ENCODE data around the gene HEXIM2. TPM values are rescaled to one million over a fixed set of nuclear protein-coding genes. Genes with fewer than 3 reads are reported as not detected.

Gene HEXIM2
- total RNA-seq, 1 experiment from 2014 or later = 12.5 TPM

- no peak for DNase-seq
- Mint-ChIP-seq H3K27me3 (ENCODE audit: low read depth) (no peaks in the 10 kb centered on the region; the same call in 1 of the 2 replicates), H3K4me3 (no peak overlapping the region), H3K36me3 (ENCODE audit: insufficient read depth in 1 of 3, low read depth in 3 of 3) (no peaks in the 10 kb centered on the region; a peak in 1 of 7 replicates), H3K9me3 (no peaks in the 10 kb centered on the region), H3K27ac (peak overlapping the region in 1 of 3 experiments; percentile 97; a peak in 2 of 7 replicates), H3K4me1 (peaks cover 32 to 37% of the 10 kb centered on the region in 2 experiments)
- H2BK120ac ChIP-seq (ENCODE audit: low read depth, low read length, poor library complexity, severe bottlenecking) = no peak overlapping the region
- no peak overlapping the region for H2AK5ac ChIP-seq (ENCODE audit: insufficient read length, low read length)
- H2AFZ ChIP-seq (ENCODE audit: low read length) = no peak overlapping the region
- H3K27ac ChIP-seq (ENCODE audit: insufficient read length, low read depth, low read length) = no peak overlapping the region
- H2BK20ac ChIP-seq (ENCODE audit: low read depth, low read length, poor library complexity, severe bottlenecking) = no peak overlapping the region
- H2BK5ac ChIP-seq (ENCODE audit: insufficient read length, low read length) = no peak overlapping the region
- TF ChIP-seq CTCF (conservative IDR thresholded peaks at IDR 0.05) = no peak
- H3K9me3 ChIP-seq (ENCODE audit: control insufficient read depth, low read depth, low read length) = no peaks in the 10 kb centered on the region
- peak overlapping the region; percentile 21 for H2BK12ac ChIP-seq (ENCODE audit: insufficient read length, low read depth, low read length)
- H3K27me3 ChIP-seq (ENCODE audit: insufficient read depth, low read length) = no peaks in the 10 kb centered on the region
- H4K5ac ChIP-seq (ENCODE audit: insufficient read length, low read depth, low read length) = no peak overlapping the region
- no peak overlapping the region for H3K14ac ChIP-seq (ENCODE audit: insufficient read depth, low read length)
- no peak overlapping the region for H4K91ac ChIP-seq (ENCODE audit: insufficient read length, low read depth, low read length)
- WGBS (ENCODE audit: extremely low coverage, insufficient read length, low lambda C conversion rate) = no CpG with 5 or more reads among the region's 5 CpGs
- H3K4me1 ChIP-seq (ENCODE audit: insufficient read depth, low read length) = no peaks in the 10 kb centered on the region; the same call in 1 of the 2 replicates
- H3K4me2 ChIP-seq (ENCODE audit: insufficient read depth, insufficient read length, low read length) = no peak overlapping the region
- H2BK15ac ChIP-seq (ENCODE audit: low read depth, low read length) = no peak overlapping the region
- H3K18ac ChIP-seq (ENCODE audit: insufficient read length, low read depth, low read length) = no peak overlapping the region
- peaks cover 7% of the 10 kb centered on the region for H3K23me2 ChIP-seq (ENCODE audit: insufficient read length, low read depth, low read length, poor library complexity, severe bottlenecking)
- H3K79me2 ChIP-seq (ENCODE audit: insufficient read depth, low read length) = no peaks in the 10 kb centered on the region
- no peak overlapping the region for H3T11ph ChIP-seq (ENCODE audit: low read length)
- no peaks in the 10 kb centered on the region for H3K79me1 ChIP-seq (ENCODE audit: insufficient read depth, low read depth, low read length, poor library complexity, severe bottlenecking)
- H3K4ac ChIP-seq (ENCODE audit: low read depth, low read length) = no peak overlapping the region
- H3K23ac ChIP-seq (ENCODE audit: insufficient read length, low read depth, low read length) = no peak overlapping the region
- no peak overlapping the region for H3K9ac ChIP-seq (ENCODE audit: extremely low read depth, insufficient read length, low read length)
- no peak overlapping the region for H4K8ac ChIP-seq (replicated peaks; ENCODE audit: insufficient read length, low read depth, low read length)
- H4K20me1 ChIP-seq (ENCODE audit: control insufficient read depth, insufficient read depth, insufficient read length) = no peaks in the 10 kb centered on the region
- no peak overlapping the region for H3K56ac ChIP-seq (ENCODE audit: insufficient read length, low read depth, low read length)
Observed at GRCh38 chr17:45128331-45128730, 33.3 kb upstream of the HEXIM2 start.
